Mesendoderm (in vitro differentiated cells): ENCODE data around the gene CROCC2.

ENCODE experiments used
- DNase-seq: peaks from one replicate; pipeline ENCODE4 v3.0.0; 2013
- H2AK5ac ChIP-seq: 2 replicates; pipeline ENCODE4 v1.6.1; 2013; ENCODE audit warnings: low read length, inconsistent platforms
- H2BK120ac ChIP-seq: 2 replicates; pipeline ENCODE4 v1.6.1; 2013; ENCODE audit warnings: low read depth, mild to moderate bottlenecking, low read length, moderate library complexity, mixed read lengths
- H2BK15ac ChIP-seq: replicated peaks from 2 replicates; pipeline ENCODE4 v1.6.1; 2013; ENCODE audit warnings: low read depth, mild to moderate bottlenecking, moderate library complexity
- H2BK5ac ChIP-seq: 2 replicates; pipeline ENCODE4 v1.6.1; 2013; ENCODE audit warnings: low read length, inconsistent platforms
- H3K18ac ChIP-seq: 2 replicates; pipeline ENCODE4 v1.6.1; 2013; ENCODE audit warnings: mild to moderate bottlenecking, low read length, mixed read lengths
- H3K23ac ChIP-seq: one replicate; pipeline ENCODE4 v1.6.1; 2013; ENCODE audit warnings: low read length
- H3K27ac ChIP-seq: 2 replicates; pipeline ENCODE4 v1.5.1; 2013; ENCODE audit warnings: low read depth, mild to moderate bottlenecking, inconsistent platforms, low read length, moderate library complexity
- H3K27me3 ChIP-seq: 2 replicates; pipeline ENCODE4 v1.6.1; 2013; ENCODE audit warnings: low read length, control low read depth, mild to moderate bottlenecking, inconsistent platforms; ENCODE audit not compliant: insufficient read depth, poor library complexity
- H3K36me3 ChIP-seq: 2 replicates; pipeline ENCODE4 v1.6.1; 2013; ENCODE audit warnings: low read length, inconsistent platforms; ENCODE audit not compliant: control insufficient read depth, insufficient read depth
- H3K4ac ChIP-seq: one replicate; pipeline ENCODE4 v1.6.1; 2013; ENCODE audit warnings: low read depth, mild to moderate bottlenecking, low read length, moderate library complexity
- H3K4me1 ChIP-seq: 2 replicates; pipeline ENCODE4 v1.6.1; 2013; ENCODE audit warnings: low read depth, low read length, inconsistent platforms; ENCODE audit not compliant: control insufficient read depth
- H3K4me2 ChIP-seq: 2 replicates; pipeline ENCODE4 v1.6.1; 2013; ENCODE audit warnings: low read length
- H3K4me3 ChIP-seq: 2 replicates; pipeline ENCODE4 v1.5.1; 2013; ENCODE audit warnings: mild to moderate bottlenecking, low read length
- H3K56ac ChIP-seq: one replicate; pipeline ENCODE4 v1.6.1; 2013; ENCODE audit warnings: low read length
- H3K79me1 ChIP-seq: 2 replicates; pipeline ENCODE4 v1.6.1; 2013; ENCODE audit warnings: low read length, inconsistent platforms
- H3K79me2 ChIP-seq: 2 replicates; pipeline ENCODE4 v1.6.1; 2013; ENCODE audit warnings: mild to moderate bottlenecking, low read length; ENCODE audit not compliant: control insufficient read depth, insufficient read depth
- H3K9ac ChIP-seq: 2 replicates; pipeline ENCODE4 v1.6.1; 2013; ENCODE audit warnings: low read length, inconsistent platforms
- H4K5ac ChIP-seq: one replicate; pipeline ENCODE4 v1.6.1; 2013; ENCODE audit warnings: low read length
- H4K8ac ChIP-seq: one replicate; pipeline ENCODE4 v1.6.1; 2013; ENCODE audit warnings: low read depth, mild to moderate bottlenecking, control low read depth, low read length, moderate library complexity
- WGBS: extraction: QIAGEN DNeasy Blood & Tissue Kit; methylation state at CpG from one replicate; pipeline ENCODE4 v1.1.7; 2013; ENCODE audit warnings: low lambda C conversion rate, missing lambda C conversion rate; ENCODE audit not compliant: insufficient coverage; ENCODE audit errors: extremely low coverage; 5-methylcytosine and 5-hydroxymethylcytosine counted together

Gene CROCC2

GRCh38 chr2:240927390-240927781, 21.2 kb downstream of the CROCC2 start:
- no CpG with 5 or more reads among the region's 7 CpGs for WGBS

GRCh38 chr2:240928476-240929363, 22.6 kb downstream of the CROCC2 start:
- Histone ChIP-seq H4K5ac (no peak overlapping the region), H3K36me3 (no peaks in the 10 kb centered on the region), H3K27me3 (no peaks in the 10 kb centered on the region)

More at GRCh38 chr2:240927390-240927781, 21.2 kb downstream of the CROCC2 start:
- H3K27ac ChIP-seq: no peak overlapping the region
- H2AK5ac ChIP-seq: no peak overlapping the region
- no peak overlapping the region for H3K4me3 ChIP-seq
- H3K79me1 ChIP-seq: no peaks in the 10 kb centered on the region
- H3K56ac ChIP-seq: no peak overlapping the region
- H3K9ac ChIP-seq: no peak overlapping the region
- H2BK5ac ChIP-seq: no peak overlapping the region
- H3K4me2 ChIP-seq: no peak overlapping the region
- H2BK120ac ChIP-seq: no peak overlapping the region
- no peaks in the 10 kb centered on the region for H3K36me3 ChIP-seq
- H3K27me3 ChIP-seq: no peaks in the 10 kb centered on the region
- no peak overlapping the region for H3K4ac ChIP-seq
- no peaks in the 10 kb centered on the region for H3K79me2 ChIP-seq
- H3K18ac ChIP-seq: no peak overlapping the region
- DNase-seq: no peak
- H2BK15ac ChIP-seq: no peak overlapping the region
- no peak overlapping the region for H3K23ac ChIP-seq
- no peak overlapping the region for H4K5ac ChIP-seq
- no peaks in the 10 kb centered on the region for H3K4me1 ChIP-seq
- no peak overlapping the region for H4K8ac ChIP-seq

DNA sequence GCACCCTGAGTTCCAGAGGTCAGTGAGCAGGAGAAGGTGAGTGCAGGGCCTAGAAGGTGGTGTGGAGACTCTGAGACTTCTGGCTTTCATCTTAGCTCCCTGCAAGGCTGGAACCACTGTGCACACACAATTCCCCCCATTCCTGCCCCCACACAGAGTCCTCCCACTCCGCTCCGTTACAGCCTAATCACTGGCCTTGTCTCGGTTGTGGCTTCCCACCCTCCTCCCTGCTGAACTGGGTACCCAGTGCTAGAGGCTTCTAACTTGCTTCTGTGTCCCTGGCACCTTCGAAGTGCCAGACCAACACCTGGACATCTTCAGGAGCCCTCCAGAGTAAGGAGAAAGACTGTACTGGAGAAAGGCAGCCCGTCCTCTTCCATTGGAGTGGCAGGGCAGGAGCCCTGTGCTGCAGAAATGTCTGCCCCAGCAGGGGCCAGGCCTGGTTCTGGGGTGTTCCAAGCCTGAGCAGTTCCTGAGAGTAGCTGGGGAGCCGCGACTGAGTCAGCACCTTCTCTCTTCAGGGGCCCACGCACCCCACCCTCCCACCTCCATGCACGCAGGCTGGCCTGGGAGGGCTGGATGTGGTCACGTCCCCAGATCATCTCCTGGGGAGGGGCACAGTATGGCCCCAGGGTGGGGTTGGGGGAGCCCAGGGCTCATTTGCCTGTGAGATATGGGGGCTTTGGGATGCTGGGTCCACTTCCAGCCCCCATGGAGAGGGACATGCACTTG, 23.4 kb downstream of the CROCC2 start:
- H3K27me3 ChIP-seq: no peaks in the 10 kb centered on the region
- no peak overlapping the region for H2BK120ac ChIP-seq
- no peak for DNase-seq

More at GRCh38 chr2:240928476-240929363, 22.6 kb downstream of the CROCC2 start:
- Histone ChIP-seq H3K18ac (no peak overlapping the region), H3K4me1 (no peaks in the 10 kb centered on the region), H2BK15ac (no peak overlapping the region), H3K23ac (no peak overlapping the region), H3K4me2 (no peak overlapping the region), H4K8ac (no peak overlapping the region), H3K79me2 (no peaks in the 10 kb centered on the region), H2BK5ac (no peak overlapping the region), H3K79me1 (no peaks in the 10 kb centered on the region), H3K4me3 (no peak overlapping the region), H3K56ac (no peak overlapping the region), H3K9ac (no peak overlapping the region), H3K4ac (no peak overlapping the region), H3K27ac (no peak overlapping the region), H2BK120ac (no peak overlapping the region), H2AK5ac (no peak overlapping the region)
- no CpG with 5 or more reads among the region's 24 CpGs for WGBS
- DNase-seq: no peak

DNA sequence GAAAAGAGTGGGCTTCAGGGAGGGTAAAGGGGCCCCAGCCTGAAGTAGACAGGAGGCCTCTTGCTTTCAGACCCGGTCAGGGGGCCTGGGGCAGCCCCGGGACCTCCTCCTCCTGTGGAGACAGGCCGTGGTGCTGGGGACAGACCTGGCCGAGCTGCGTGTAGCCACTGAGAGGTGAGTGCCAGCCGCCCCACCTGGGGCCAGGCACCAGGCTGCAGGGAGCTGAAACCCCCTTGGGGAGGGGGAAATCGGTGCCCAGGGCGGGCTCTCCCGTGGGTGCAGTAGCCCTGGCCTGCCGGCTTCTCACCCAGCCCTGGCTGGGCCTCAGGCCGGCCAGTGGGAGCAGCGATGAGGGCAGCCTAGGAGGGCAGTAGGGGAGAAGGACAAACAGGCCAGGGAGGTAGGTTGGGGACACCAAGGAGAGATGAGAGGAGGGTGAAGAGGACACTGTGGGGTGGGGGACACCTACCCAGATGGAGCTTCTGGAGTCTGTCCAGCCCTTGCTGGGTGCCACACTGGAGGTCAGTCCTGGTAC, 24.0 kb downstream of the CROCC2 start:
- no CpG with 5 or more reads among the region's 12 CpGs for WGBS
- no peak overlapping the region for H2BK5ac ChIP-seq
- DNase-seq: no peak
- no peak overlapping the region for H4K5ac ChIP-seq
- no peak overlapping the region for H3K23ac ChIP-seq
- no peak overlapping the region for H3K56ac ChIP-seq
- H3K27ac ChIP-seq: no peak overlapping the region
- no peak overlapping the region for H3K4me2 ChIP-seq
- H4K8ac ChIP-seq: no peak overlapping the region
- H3K9ac ChIP-seq: no peak overlapping the region
- no peaks in the 10 kb centered on the region for H3K4me1 ChIP-seq
- H2BK15ac ChIP-seq: no peak overlapping the region
- H3K27me3 ChIP-seq: no peaks in the 10 kb centered on the region
- H3K79me1 ChIP-seq: no peaks in the 10 kb centered on the region
- H3K4me3 ChIP-seq: no peak overlapping the region
- H2BK120ac ChIP-seq: no peak overlapping the region
- no peak overlapping the region for H2AK5ac ChIP-seq
- H3K79me2 ChIP-seq: no peaks in the 10 kb centered on the region
- no peak overlapping the region for H3K4ac ChIP-seq
- no peaks in the 10 kb centered on the region for H3K36me3 ChIP-seq
- no peak overlapping the region for H3K18ac ChIP-seq

More for the DNA sequence above, 23.4 kb downstream of the CROCC2 start:
- no peak overlapping the region for H3K4me3 ChIP-seq
- H3K36me3 ChIP-seq: no peaks in the 10 kb centered on the region
- H3K23ac ChIP-seq: no peak overlapping the region
- H4K5ac ChIP-seq: no peak overlapping the region
- no peak overlapping the region for H3K18ac ChIP-seq
- no peak overlapping the region for H3K4ac ChIP-seq
- no CpG with 5 or more reads among the region's 10 CpGs for WGBS
- no peaks in the 10 kb centered on the region for H3K79me1 ChIP-seq
- H3K56ac ChIP-seq: no peak overlapping the region
- H2BK5ac ChIP-seq: no peak overlapping the region
- H3K4me1 ChIP-seq: no peaks in the 10 kb centered on the region
- H3K27ac ChIP-seq: no peak overlapping the region
- no peaks in the 10 kb centered on the region for H3K79me2 ChIP-seq
- no peak overlapping the region for H3K9ac ChIP-seq
- no peak overlapping the region for H3K4me2 ChIP-seq
- H2BK15ac ChIP-seq: no peak overlapping the region
- H2AK5ac ChIP-seq: no peak overlapping the region
- H4K8ac ChIP-seq: no peak overlapping the region

- Histone ChIP-seq H3K18ac (no peak overlapping the region), H3K9ac (no peak overlapping the region), H4K5ac (no peak overlapping the region), H2BK15ac (no peak overlapping the region), H3K36me3 (no peaks in the 10 kb centered on the region), H3K23ac (no peak overlapping the region), H3K4me1 (no peaks in the 10 kb centered on the region), H3K27ac (no peak overlapping the region), H2AK5ac (no peak overlapping the region), H3K79me2 (no peaks in the 10 kb centered on the region), H4K8ac (no peak overlapping the region), H2BK5ac (no peak overlapping the region), H3K4me3 (no peak overlapping the region), H2BK120ac (no peak overlapping the region), H3K4me2 (no peak overlapping the region), H3K4ac (no peak overlapping the region), H3K56ac (no peak overlapping the region), H3K79me1 (no peaks in the 10 kb centered on the region), H3K27me3 (no peaks in the 10 kb centered on the region)
- no peak for DNase-seq
- WGBS: no CpG with 5 or more reads among the region's 26 CpGs
These were observed 24.6 kb downstream of the CROCC2 start for GRCh38 chr2:240930631-240931318.
